Coronary artery (tissue), 2 donors: Measurements from ENCODE around the gene SFTPB.

Experiments
- DNase-seq: peaks from one replicate; pipeline ENCODE4 v3.0.0-alpha.2; 2017; ENCODE audit warnings: low spot score
- H3K27ac ChIP-seq, 2 donors: fragments of 200-600 bp; sonication (generic); one replicate each; pipeline ENCODE4 v1.5.1; 2016 to 2019
- H3K4me3 ChIP-seq: fragments of 200-600 bp; sonication (generic); 2 replicates; pipeline ENCODE4 v1.5.1; 2016; ENCODE audit warnings: mild to moderate bottlenecking, moderate library complexity
- CTCF ChIP-seq: fragments of 200-600 bp; sonication (generic); IDR thresholded peaks from one replicate; pipeline ENCODE4 v1.5.1; 2019; ENCODE audit warnings: antibody characterized with exemption

SFTPB gene

GRCh38 chr2:85684380-85684779, 16.4 kb upstream of the SFTPB start:
- no peak overlapping the region for H3K27ac ChIP-seq
- H3K4me3 ChIP-seq = no peak overlapping the region
- no peak for TF ChIP-seq CTCF
- no peak for DNase-seq

GRCh38 chr2:85682378-85682777, 14.4 kb upstream of the SFTPB start:
- DNase-seq = no peak
- no peak overlapping the region for H3K27ac ChIP-seq

DNA sequence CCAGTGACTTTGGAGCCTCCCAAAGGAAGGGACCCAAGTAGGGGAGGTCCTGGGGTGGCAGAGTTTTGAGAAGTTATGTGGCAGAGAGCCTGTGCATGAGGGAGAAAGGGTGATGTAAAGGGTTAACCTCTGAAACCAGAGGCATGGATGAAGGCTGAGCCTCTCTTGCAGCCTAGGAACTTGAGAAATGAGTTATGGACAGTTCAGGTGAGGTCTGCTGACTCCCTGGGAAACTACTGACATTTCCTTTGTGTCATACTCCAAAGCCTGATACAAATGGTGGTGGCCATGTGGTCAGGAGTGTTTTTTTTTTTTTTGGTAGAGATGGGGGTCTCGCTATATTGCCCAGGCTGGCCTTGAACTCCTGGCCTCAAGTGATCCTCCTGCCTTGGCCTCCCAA, 13.8 kb upstream of the SFTPB start:
- Histone ChIP-seq H3K27ac (peak overlapping the region in 1 of 2 donors; percentile 13), H3K4me3 (no peak overlapping the region)
- DNase-seq = no peak
- no peak for TF ChIP-seq CTCF

More at GRCh38 chr2:85682378-85682777, 14.4 kb upstream of the SFTPB start:
- no peak overlapping the region for H3K4me3 ChIP-seq
- TF ChIP-seq CTCF = no peak

DNA sequence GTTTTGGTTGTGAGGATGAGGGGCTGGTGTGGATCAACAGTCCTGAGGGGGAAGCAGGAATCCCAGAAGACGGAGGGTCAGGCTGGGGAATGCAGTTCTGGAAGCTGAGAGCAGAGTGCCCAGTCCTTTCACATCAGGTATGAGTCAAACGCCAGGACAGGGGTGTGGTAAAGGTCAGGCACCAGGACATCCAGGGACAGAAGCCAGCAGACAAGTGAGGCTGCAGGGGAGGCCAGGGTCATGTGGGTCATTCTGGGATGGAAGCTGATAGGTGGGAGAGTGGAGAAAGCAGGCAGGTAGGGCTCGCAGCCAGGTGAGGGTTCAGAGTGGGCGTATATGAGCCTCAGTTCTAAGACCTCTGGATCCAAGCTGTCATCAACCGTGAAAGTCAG, 13.4 kb upstream of the SFTPB start:
- Histone ChIP-seq H3K27ac (peak overlapping the region in 1 of 2 donors; percentile 13), H3K4me3 (no peak overlapping the region)
- no peak for DNase-seq
- TF ChIP-seq CTCF = no peak

GRCh38 chr2:85680707-85681371, 12.8 kb upstream of the SFTPB start:
- Histone ChIP-seq H3K27ac (peak overlapping the region in 1 of 2 donors; percentile 42), H3K4me3 (no peak overlapping the region)
- DNase-seq = no peak
- no peak for TF ChIP-seq CTCF

DNA sequence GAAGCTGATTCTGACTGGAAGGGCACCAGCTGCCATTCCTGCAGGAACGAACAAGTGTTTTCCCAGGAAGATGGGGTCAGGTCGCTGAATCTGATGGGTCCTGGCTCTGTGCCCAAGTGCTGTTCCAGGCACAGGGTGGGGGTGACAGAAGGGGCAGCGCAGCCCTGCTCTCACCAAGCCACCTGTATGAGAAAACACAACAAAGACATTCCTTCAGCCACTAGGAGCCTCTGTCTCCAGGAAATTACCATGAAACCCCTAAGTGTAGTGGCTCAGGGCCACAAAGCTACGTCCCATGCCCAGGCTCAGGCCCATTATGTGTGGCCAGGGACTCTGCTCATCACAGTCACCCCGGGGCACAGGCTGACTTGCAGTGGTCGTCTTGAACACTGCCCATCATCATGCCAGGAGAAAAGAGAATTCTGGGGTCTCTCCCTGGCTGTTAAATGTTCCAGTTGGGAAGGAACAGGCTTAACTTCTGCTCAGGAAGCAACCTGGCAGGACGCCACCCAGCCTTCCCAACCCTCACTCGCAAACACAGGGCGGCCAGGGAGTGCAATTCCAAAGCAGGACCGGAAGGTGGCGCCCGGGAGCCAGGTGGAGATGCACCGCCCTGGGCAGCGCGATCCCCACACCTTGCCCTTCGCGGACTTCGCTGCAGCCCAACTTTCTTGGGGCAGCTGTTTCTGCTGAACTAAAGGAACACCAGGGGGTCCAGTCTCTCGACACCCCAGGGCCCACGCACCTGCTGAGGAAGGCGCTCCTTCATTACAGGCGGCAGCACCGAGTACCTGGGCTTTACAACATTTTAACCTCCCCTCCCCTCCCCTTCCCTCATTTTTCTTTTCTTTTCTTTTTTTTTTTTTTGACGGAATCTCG, 11.0 kb upstream of the SFTPB start:
- peak overlapping the region; percentile 5 for H3K4me3 ChIP-seq
- peak overlapping the region in 1 of 2 donors; percentile 23 for H3K27ac ChIP-seq

More for the DNA sequence above, 11.0 kb upstream of the SFTPB start:
- DNase-seq = peak; percentile 87
- TF ChIP-seq CTCF = peak; percentile 97
